Stimulated activated CD8-positive, alpha-beta memory T cell treated with anti-CD3 and anti-CD28 coated beads, Interleukin-15, amount 100 ng/mL, for 1 hour (primary cell): ENCODE data around the gene RNU6-7.

Experiments used
- DNase-seq: peaks from one replicate; pipeline ENCODE4 v3.0.0-alpha.2; 2020; ENCODE audit warnings: low read depth

Gene RNU6-7

DNA sequence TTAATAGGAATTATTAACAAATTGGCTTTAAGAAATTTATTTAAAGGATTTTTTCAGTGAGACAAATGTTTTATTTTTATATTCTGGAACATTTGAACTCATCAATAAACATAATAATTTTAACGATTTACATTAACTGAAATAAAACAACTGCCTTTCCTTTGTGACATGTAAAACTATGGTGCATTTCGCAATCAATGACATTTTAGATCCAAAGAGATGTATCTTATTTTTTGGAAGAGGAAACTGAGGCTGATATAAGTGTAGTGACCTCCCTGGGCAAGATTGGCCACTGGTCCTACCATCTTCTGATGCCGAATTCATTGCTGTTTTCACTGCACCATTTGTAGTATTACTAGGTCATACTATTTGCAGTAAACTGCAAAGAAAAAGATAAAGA lies 3.7 kb downstream of the RNU6-7 start:
- no peak for DNase-seq

DNA sequence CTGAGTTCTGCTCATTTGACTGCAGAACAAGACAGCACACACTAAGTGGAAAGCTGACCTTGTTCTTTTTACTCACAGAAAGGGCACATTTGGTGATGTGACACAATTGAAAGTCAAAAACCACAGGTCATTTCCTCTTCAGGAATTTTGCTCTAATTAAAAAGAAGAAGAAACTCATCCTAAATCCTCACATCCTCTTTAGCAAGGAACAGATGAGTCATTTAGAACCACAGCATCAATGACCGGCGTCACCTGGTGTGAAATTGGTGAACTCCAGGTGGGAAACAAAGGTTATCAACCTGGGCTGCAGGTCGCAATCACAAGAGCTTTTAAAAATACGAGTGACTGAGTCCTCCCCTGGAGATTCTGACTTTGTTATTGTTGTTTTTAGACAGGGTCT lies 4.1 kb downstream of the RNU6-7 start:
- no peak for DNase-seq

DNA sequence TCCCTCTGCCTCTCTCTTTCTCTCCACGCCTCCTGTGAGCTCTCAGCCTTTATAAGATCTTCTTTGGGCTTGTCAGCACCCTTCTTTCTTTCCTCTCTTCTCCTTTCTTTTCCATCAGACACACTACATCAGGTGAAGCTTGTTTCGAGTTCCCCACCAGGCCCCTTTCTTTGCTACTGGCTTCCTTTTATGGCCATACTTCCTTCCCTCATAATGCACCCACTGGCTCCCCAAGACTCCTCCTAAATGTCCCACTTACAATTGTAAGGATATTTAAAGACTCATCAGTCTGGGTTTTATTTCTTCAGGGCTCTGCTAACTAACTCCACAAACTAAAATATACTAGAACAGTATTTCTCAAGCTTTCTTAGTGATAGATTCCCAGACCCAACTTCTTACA lies 4.7 kb downstream of the RNU6-7 start:
- DNase-seq: no peak

DNA sequence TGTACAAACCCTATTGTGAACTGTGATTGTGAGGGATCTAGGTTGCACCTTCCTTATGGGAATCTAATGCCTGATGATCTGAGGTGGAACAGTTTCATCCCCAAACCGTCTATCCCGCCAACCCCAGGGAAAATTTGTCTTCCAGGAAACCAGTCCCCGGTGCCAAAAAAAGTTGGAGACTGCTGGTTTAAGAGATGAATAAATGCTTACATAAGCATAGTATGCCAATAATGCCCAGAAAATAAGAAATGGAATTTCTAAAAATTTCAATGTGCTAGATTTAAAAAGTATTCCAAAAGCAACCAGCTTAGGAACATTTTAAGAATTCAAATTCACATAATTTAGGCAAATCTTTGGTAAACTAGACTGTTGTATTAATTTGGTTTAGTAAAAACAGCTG lies 6.6 kb downstream of the RNU6-7 start:
- no peak for DNase-seq

DNA sequence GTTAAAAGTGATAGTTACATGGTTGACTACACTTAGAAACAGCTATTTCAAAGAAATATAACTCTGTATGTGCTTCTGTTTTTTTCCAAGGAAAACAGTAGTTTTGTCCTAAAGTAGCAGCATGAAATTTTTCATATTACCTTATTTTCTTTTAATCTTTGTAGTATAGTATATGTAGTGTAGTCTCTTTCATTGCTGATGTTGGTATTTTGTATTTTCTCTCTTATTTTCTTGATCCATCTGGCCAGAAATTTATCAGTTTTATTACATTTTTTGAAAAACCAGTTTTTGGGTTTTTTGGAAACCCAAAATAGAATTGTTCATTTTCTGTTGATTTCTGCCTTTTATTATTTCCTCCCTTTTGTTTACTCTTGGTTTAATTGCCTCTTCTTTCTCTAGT lies 7.6 kb downstream of the RNU6-7 start:
- no peak for DNase-seq

DNA sequence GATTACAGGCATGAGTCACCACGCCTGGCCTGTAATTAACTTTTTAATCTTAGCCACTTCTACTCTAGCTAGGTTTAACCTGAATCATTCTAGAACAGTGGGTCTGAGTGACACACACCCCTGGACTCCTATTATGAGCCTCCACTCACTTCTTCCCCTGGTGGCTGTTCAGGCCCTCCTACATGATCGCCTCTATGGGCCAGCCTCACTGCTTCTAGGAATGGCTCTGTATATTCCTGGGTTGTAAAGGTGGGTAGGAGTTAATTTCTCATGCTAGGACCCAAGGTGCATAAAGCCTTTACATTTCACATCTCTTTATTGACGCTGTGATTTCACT lies 9.2 kb downstream of the RNU6-7 start:
- DNase-seq: no peak

DNA sequence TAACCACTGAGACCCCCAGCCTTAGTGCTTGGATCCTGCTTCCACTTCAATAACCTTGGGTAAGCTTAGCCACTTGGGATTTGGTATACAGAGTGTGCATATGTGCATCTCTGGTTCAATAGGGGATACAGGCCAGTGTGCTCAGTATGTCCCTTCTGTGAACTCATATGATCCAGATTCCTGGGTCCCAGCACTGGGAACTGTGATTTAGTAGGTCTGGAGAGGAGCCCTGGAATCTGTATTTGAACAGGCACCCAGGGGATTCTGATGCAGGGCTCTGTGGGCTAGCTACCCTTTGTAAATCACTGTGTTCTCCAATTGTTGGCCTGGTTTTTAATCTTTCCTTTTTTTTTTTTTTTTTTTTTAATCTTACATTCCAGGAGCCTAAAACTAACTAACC lies 11.0 kb downstream of the RNU6-7 start:
- no peak for DNase-seq

DNA sequence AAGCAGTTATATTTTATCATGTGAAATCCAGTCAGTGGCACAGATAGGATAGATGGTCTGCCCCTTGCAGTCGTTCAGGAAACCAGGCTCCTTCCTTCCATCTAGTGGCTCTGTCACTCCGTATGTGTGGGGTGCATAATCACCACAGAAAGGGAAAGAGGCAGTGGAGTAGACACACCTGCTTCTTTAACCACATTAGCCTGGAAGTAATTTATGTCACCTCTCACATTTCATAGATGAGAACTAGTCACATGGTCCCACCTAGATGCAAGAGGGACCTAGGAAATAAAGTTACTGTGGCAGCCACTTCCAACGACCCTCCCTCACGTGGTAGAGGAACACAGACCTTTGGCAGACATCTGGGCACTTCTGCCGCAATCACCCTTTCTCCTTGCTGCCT lies 15.5 kb downstream of the RNU6-7 start:
- DNase-seq: no peak

DNA sequence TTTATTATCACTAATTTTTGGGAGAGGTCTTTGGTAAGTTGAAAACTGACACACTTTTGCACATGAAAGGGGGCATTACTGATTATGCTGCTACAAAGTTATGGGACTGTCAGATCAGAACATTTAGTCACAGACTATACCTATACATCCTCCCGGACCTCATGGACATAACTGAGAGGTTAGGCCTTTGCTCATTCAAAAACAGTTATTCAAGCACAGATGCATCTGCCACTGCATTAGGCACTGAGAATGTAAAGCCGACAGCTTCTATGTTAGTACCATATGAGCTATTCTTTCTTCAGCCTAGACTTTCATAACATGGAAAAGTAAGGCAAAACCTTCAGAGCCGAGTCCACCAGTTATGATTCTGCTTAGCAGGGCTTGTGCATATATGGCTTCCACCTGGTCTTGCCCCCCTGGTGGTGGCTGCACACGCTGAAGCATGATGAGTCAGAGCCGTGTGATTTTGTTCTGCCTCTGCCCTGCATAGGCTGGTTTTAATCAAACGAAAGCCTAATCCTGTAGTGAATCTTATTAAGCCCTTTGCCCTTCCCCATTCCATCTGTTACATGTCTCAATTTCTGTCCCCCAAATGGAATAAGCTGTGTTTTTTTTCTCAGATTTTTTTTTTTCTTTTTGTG lies 23.0 kb downstream of the RNU6-7 start:
- DNase-seq: no peak

DNA sequence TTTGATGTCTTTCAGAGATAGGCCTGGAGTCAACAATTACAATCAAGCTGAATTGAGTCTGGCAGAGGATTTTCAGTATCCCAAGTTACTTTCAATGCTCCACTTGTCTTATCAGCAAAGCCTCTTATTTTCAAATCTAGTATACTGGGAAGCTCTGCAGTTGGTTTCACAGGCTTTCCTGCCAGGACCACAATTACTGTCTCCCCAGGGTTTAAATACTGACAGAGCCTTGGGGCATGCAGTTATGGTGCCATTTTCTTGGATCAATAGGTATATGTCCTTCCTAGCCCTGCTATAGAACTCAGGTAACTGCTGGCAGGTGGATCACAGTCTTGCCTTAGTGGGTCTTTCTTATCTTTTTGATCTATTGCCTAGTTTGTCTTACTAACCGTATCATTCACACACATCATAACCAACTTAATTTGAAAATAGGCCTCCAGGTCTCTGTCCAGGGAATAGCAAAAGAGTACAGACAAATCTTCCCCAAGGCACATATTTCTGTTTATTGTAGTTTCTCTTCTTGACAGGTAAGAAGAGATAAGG lies 23.6 kb downstream of the RNU6-7 start:
- DNase-seq: no peak

DNA sequence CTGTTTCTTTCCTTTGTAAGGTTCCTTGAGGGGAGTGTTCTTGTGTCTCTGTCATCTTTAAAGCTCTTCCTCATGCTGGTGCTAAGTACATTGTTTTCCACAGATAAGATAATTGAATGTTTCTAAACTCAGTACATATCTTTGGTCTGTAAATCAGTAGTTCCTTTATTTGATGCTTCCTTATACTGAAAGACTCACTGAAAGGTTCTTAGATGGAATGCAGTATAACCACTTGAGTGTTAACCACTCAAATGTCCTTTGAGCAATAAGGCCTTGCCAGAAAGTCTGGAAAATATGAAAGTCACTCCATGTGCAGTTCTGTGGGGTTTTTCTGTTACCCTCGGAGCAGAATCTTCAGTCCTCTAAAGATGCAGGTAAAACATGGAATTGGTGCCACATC lies 24.2 kb downstream of the RNU6-7 start:
- DNase-seq: no peak

DNA sequence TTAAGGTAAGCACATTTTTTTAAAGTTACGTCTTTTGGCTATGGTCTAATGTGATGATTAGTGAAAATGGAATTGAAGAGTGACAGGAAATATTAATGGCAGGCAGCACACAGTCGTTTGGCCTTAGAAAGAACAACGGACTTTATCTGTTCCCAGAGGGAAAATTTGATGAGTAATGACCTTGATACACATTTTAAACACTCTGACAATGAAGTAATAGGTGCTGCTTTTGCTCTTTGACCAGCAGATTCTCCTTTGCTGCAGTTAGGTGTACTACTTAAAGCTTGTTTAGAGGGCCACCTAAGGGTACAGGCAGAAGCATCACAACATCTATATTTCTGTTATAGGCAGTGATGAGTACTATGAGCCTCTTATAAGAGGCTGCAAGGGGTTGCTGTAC lies 28.3 kb downstream of the RNU6-7 start:
- no peak for DNase-seq

DNA sequence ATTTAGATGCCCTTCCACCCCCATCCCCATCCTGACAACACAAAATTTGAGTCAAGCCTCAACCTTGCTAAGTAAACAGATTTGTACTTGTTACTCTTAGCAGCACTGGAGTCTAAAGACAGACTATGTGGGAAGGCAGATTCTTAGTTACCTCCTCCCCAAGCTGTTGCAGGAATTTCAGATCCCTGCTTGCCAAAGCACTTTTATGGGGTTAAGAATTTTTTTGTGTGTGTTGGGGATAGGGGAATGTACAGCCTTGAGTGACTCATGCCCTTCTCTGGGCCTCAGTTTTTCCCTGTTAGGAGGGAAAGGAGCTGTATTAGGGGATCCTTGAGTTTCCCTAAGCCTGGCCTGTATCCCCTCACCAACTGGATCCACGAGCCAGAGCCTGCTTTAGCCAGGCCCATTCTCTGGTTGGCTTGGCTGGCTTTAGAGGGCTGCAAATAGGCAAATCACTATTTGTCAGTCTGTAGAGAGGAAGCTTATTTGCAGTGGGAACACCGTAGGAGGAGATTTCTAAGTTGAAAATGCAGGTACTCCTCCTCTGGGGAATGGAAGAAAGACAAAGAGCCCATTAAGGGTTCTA lies 28.9 kb downstream of the RNU6-7 start:
- no peak for DNase-seq

DNA sequence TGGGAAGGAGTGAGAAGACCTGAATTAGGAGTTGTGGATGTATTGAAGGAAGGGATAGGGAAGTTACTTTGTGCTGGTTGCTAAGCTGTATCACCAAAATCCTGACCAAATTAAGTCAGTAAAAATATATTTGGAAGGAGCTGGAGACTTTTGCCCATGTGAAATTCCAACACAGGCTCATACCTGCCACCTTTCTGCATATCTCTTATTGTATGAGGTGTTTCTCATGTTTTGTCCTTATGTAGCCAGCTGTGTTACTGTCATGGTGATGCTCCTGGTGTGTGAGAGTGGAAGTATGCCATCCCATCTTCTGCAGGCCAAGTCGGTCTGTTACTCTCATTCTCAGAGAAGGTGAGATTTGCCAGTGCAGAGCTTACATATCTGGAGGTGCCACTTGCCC lies 30.6 kb downstream of the RNU6-7 start:
- DNase-seq: no peak

DNA sequence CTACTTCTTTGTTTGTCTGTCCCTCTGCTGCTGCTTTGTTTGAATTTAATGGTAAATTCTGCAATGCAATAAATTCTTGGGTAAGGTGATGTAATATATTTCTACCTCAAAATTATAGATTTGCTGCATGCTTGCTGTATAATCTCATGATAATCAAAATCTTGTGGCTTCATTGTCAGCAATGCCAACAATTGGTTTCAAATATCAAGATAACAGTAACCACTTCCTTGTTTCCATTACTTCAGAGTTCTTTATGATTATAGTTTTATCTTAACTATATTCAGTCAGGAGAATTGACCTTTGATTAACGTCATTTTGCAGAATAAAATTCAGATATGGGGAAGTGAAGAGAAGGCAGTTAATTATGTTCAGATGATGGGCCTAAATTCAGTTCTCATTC lies 31.4 kb downstream of the RNU6-7 start:
- no peak for DNase-seq

DNA sequence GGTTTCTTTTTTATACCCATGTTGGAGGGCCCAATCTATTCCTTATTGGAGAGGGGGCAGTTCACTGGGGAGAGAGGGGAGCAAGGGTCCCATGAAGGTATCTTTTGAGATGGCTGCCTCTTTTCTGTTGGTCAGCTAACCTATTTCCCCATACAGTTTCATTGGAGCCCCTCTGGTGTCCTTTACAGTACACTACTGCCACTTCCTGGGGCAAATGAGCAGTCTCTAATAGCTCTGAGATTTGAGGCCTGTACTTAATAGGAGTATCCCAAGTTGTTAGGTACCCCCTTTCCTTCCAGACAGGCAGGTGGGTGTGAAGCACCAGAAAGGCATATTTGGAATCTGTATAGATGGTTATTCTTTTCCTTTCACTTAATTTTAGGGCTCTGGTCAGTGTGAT lies 42.6 kb downstream of the RNU6-7 start:
- no peak for DNase-seq

DNA sequence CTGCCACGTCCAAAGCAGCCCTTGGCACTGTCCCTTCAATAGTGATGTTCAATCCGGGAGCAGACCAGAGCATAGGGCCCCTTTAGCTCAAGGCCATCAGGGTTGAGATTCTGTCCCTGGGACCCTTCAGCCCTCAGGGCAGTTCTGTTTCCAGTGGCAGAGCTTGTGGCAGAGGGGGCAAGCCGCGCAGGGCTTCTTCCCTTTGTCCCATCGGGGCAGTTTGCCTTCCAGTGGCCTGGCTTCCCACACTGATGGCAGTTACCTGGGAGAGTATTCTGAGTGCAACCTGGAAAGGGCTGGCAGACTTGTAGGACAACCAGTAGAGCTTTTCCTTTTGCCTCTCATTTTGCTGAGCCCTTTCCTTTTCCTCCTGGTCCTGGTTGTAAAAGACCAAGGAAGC lies 44.9 kb downstream of the RNU6-7 start:
- DNase-seq: no peak

DNA sequence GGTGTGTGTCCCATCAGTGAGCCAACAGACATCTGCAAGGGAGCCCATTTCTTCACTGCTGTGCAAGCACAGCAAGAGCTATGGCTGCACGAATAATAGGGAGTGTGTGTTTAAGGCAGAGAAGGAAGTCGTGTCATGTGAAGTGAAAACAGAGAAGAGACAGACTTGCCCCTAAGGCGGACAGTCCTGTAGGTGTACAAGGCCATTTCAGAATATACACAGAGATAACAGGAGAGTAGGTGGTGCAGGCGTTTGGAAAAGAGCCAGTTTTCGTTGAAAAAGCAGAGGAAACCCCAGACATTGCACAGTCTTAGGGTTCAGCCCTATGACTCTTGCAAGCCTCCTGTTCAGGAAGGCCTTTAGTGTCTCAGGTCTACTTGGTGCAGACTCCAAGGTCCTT lies 47.5 kb downstream of the RNU6-7 start:
- DNase-seq: no peak

DNA sequence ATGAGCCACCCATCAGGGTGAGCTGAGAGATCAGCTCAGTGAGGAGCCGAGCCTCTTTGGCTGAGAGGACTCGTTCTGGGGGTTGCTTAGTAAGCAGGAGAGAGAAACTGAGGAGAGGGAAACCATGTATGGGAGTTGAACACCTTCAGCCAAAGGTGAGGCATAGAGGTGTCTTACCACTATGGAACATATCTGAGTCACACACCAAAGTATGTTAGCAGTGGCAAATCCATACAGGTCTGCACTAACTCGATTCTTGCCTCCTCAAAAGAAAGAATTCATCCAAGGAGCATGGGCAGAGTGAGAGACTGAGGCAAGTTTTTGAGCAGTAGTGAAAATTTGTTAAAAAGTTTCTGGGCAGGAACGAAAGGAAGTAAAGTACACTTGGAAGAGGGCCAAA lies 47.9 kb downstream of the RNU6-7 start:
- no peak for DNase-seq

DNA sequence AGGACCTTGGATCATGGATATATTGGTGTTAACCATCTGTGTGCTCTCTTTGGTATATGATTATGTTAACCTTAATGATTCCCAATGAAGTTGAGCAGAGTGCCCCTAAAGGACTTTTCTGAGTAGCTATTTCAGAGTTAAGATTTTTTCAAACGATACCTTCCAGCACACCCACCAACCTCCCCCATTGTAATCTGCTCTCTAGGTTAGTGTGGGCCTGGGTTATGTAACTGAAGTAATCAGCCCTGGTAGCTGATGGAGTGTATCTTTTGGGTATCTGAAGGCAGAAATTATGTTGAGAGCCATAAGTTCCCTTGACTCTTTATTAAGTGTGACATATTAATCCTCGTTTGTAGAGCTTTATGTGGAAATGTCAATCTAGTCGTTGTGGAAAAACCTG lies 48.8 kb downstream of the RNU6-7 start:
- no peak for DNase-seq

DNA sequence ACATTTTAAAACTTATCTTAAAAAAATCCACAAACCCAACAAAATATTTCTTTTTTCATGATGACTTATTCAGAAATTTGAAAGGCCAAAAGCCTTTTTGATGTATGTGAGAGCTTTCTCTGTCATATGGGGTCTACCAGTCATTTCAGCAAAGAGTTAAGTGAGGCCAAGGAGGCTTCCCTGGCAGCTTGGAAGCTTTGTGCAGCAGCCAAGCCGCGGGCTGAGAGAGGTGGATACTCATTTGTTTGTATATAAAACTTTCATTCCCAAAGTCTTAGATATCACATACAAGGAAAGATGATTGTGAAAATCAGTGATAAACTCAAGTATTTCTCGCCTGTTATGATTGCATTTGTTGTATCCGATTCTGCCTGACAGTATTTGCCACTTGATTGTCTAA lies 49.7 kb downstream of the RNU6-7 start:
- DNase-seq: no peak
